Measurements from ENCODE around the gene LTC4S. TPM values are rescaled to one million over a fixed set of nuclear protein-coding genes. Genes with fewer than 3 reads are reported as not detected.
A peak's percentile ranks its signal among the peaks of the same experiment; 100 is the strongest.
"Not testable (repeated sequence)": the region's sequence is repeated elsewhere in the genome, so short reads cannot be mapped to it uniquely, and the experiment has no call there.

LTC4S gene
- total RNA-seq, 4 donors from 2014 or later, result 4.6 to 6.9 (median 4.7) TPM; not detected in 1

DNA sequence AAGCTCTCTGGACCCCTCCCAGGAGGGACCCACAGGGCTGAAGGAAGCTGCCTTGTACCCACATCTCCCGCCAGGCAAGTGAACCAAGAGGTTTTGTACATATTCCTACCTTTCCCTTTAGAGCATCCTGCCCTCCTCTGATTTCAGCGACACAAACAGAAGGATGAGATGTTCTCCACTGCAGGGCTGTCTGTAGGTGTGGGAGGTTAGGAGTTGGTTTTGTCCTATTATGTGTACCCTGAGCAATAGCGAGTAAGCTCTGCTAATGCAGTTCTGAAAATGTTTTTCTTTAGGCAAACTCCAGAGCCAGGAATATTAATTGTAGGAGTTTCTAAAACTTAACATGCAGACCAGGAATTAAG lies 39.9 kb downstream of the LTC4S start:
- peaks cover 63 to 98% (median 67%) of the 10 kb centered on the region in 3 donors for H3K36me3 ChIP-seq
- no peaks in the 10 kb centered on the region for H3K27me3 ChIP-seq
- 96 to 100% methylated on average over 1 to 3 of the region's 3 CpGs for WGBS, 2 donors
- DNase-seq, result no peak
- intact Hi-C loops (cut with DNase I), result no loop called here
- no peaks in the 10 kb centered on the region for H3K9me3 ChIP-seq
- H3K4me1 ChIP-seq, result peaks cover 0 to 40% (median 7%) of the 10 kb centered on the region in 3 donors
- no peak for TF ChIP-seq POLR2A (IDR thresholded peaks at IDR 0.05)
- TF ChIP-seq CTCF (IDR thresholded peaks at IDR 0.05), result no peak
- H3K4me3 ChIP-seq, result no peak overlapping the region
- H3K27ac ChIP-seq, result no peak overlapping the region

DNA sequence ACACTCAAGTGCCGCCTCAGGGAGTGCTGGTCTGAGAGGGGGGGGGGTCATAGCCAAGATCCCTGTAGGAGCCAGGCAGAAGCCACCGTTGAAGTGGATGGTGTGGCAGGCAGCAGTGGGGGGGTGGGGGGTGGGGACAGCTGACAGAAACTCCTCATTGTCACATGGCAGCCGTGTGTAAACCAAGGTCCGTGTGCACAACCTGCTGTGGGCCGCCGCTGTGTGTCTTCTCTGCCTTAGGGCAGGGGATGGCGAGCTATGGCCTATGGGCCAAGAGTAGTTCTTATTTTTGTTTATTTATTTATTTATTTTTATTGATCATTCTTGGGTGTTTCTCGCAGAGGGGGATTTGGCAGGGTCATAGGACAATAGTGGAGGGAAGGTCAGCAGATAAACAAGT lies 40.3 kb downstream of the LTC4S start:
- Histone ChIP-seq H3K27ac (no peak overlapping the region), H3K4me1 (peaks cover 0 to 35% (median 7%) of the 10 kb centered on the region in 3 donors), H3K4me3 (no peak overlapping the region), H3K9me3 (no peaks in the 10 kb centered on the region), H3K27me3 (no peaks in the 10 kb centered on the region), H3K36me3 (peaks cover 59 to 98% (median 63%) of the 10 kb centered on the region in 3 donors)
- intact Hi-C loops (cut with DNase I), result no loop called here
- no peak for DNase-seq
- WGBS, 2 donors, result 74 to 79% methylated on average over 7 of the region's 8 CpGs
- TF ChIP-seq POLR2A (IDR thresholded peaks at IDR 0.05), result no peak
- TF ChIP-seq CTCF (IDR thresholded peaks at IDR 0.05), result no peak

- H3K27me3 ChIP-seq; H3K4me3 ChIP-seq; intact Hi-C loops (cut with DNase I); DNase-seq; H3K27ac ChIP-seq; H3K9me3 ChIP-seq: not testable (repeated sequence)
- peaks cover 0 to 33% (median 7%) of the 10 kb centered on the region in 3 donors for H3K4me1 ChIP-seq
- WGBS, 2 donors, result no CpG with 5 or more reads among the region's 28 CpGs
- peaks cover 52 to 98% (median 60%) of the 10 kb centered on the region in 3 donors for H3K36me3 ChIP-seq
Observed at GRCh38 chr5:179834871-179835270, 41.1 kb downstream of the LTC4S start.

DNA sequence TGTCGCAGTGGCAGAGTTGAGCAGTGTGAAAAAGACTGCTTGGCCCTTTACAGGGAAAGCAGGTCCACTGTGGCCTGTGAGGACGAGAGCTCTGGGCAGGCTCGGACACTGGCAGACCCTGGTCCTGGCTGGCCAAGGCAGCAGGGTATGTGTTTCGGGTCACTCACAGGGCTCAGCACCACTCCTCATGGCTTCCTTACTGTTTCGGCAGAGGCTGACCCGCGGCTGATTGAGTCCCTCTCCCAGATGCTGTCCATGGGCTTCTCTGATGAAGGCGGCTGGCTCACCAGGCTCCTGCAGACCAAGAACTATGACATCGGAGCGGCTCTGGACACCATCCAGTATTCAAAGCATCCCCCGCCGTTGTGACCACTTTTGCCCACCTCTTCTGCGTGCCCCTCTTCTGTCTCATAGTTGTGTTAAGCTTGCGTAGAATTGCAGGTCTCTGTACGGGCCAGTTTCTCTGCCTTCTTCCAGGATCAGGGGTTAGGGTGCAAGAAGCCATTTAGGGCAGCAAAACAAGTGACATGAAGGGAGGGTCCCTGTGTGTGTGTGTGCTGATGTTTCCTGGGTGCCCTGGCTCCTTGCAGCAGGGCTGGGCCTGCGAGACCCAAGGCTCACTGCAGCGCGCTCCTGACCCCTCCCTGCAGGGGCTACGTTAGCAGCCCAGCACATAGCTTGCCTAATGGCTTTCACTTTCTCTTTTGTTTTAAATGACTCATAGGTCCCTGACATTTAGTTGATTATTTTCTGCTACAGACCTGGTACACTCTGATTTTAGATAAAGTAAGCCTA lies 42.6 kb downstream of the LTC4S start:
- Histone ChIP-seq H3K27ac (peak overlapping the region in 2 of 4 donors; percentile 43 to 58), H3K4me3 (no peak overlapping the region), H3K36me3 (peaks cover 40 to 96% (median 56%) of the 10 kb centered on the region in 3 donors), H3K4me1 (peaks cover 0 to 33% (median 7%) of the 10 kb centered on the region in 3 donors), H3K27me3 (no peaks in the 10 kb centered on the region), H3K9me3 (no peaks in the 10 kb centered on the region)
- intact Hi-C loops (cut with DNase I), result no loop called here
- TF ChIP-seq CTCF (IDR thresholded peaks at IDR 0.05), result no peak
- no peak for TF ChIP-seq POLR2A (IDR thresholded peaks at IDR 0.05)
- DNase-seq, result no peak
- WGBS, 2 donors, result 70 to 75% methylated on average over 7 to 9 of the region's 19 CpGs

- TF ChIP-seq CTCF (IDR thresholded peaks at IDR 0.05), result no peak
- no peak for TF ChIP-seq POLR2A (IDR thresholded peaks at IDR 0.05)
- Histone ChIP-seq H3K36me3 (peaks cover 41 to 94% (median 49%) of the 10 kb centered on the region in 3 donors), H3K27ac (peak overlapping the region in 2 of 4 donors; percentile 43 to 58), H3K9me3 (no peaks in the 10 kb centered on the region), H3K4me1 (peaks cover 0 to 26% (median 7%) of the 10 kb centered on the region in 3 donors), H3K27me3 (no peaks in the 10 kb centered on the region), H3K4me3 (no peak overlapping the region)
- intact Hi-C loops (cut with DNase I), result no loop called here
- WGBS, 2 donors, result 75 to 78% methylated on average over 9 to 10 of the region's 15 CpGs
- DNase-seq, result no peak
Observed at GRCh38 chr5:179837076-179838011, 43.6 kb downstream of the LTC4S start.

Data from esophagus squamous epithelium (tissue), 5 donors.